HS-27A (cell line): ENCODE results near the gene INSC.

ENCODE experiments used
- DNase-seq: peaks from one replicate; pipeline ENCODE4 v3.0.0-alpha.2; 2012; ENCODE audit warnings: low read depth, missing footprints

Gene INSC

GRCh38 chr11:15223318-15223717, 108.6 kb downstream of the INSC start:
- DNase-seq, result no peak

- no peak for DNase-seq
These were observed 109.7 kb downstream of the INSC start for GRCh38 chr11:15224466-15224865.

GRCh38 chr11:15227011-15227410, 112.3 kb downstream of the INSC start:
- no peak for DNase-seq

GRCh38 chr11:15228331-15228849, 113.7 kb downstream of the INSC start:
- DNase-seq, result no peak

- DNase-seq, result no peak
These were observed 114.3 kb downstream of the INSC start for GRCh38 chr11:15229069-15229468.

- no peak for DNase-seq
These were observed 117.8 kb downstream of the INSC start for GRCh38 chr11:15232496-15232895.

- DNase-seq, result no peak
These were observed 118.8 kb downstream of the INSC start for GRCh38 chr11:15233371-15234165.

- no peak for DNase-seq
These were observed 120.1 kb downstream of the INSC start for GRCh38 chr11:15234796-15235195.

- no peak for DNase-seq
These were observed 121.8 kb downstream of the INSC start for GRCh38 chr11:15236559-15236958.

- no peak for DNase-seq
These were observed 124.1 kb downstream of the INSC start for GRCh38 chr11:15238856-15239255.

- no peak for DNase-seq
These were observed 134.0 kb downstream of the INSC start for GRCh38 chr11:15248749-15249148.

- no peak for DNase-seq
These were observed 143.9 kb downstream of the INSC start for GRCh38 chr11:15258433-15259165.

- no peak for DNase-seq
These were observed 152.3 kb downstream of the INSC start for GRCh38 chr11:15266999-15267398.

GRCh38 chr11:15268598-15268997, 153.9 kb downstream of the INSC start:
- no peak for DNase-seq

GRCh38 chr11:15275141-15275540, 160.4 kb downstream of the INSC start:
- no peak for DNase-seq

- DNase-seq, result no peak
These were observed 161.9 kb downstream of the INSC start for GRCh38 chr11:15276621-15277020.

- DNase-seq, result no peak
These were observed 163.4 kb downstream of the INSC start for GRCh38 chr11:15278128-15278527.

- DNase-seq, result no peak
These were observed 165.7 kb downstream of the INSC start for GRCh38 chr11:15280393-15280792.

GRCh38 chr11:15282754-15283153, 168.0 kb downstream of the INSC start:
- no peak for DNase-seq

- DNase-seq, result no peak
These were observed 171.7 kb downstream of the INSC start for GRCh38 chr11:15286465-15286864.

- DNase-seq, result no peak
These were observed 174.1 kb downstream of the INSC start for GRCh38 chr11:15288863-15289262.

GRCh38 chr11:15289723-15290122, 175.0 kb downstream of the INSC start:
- DNase-seq, result no peak

GRCh38 chr11:15291885-15292284, 177.2 kb downstream of the INSC start:
- DNase-seq, result no peak
